Neural progenitor cell (in vitro differentiated cells): ENCODE data around the gene NDUFS1. TPM values are rescaled to one million over a fixed set of nuclear protein-coding genes. Genes with fewer than 3 reads are reported as not detected.
"Not testable (repeated sequence)": the region's sequence is repeated elsewhere in the genome, so short reads cannot be mapped to it uniquely, and the experiment has no call there.

Experiments used
- DNase-seq: peaks from one replicate; pipeline ENCODE4 v3.0.0-alpha.2; 2016; ENCODE audit warnings: low spot score
- H2AFZ ChIP-seq: fragments of 200-600 bp; sonication (generic); replicated peaks from 2 replicates; pipeline ENCODE4 v1.6.1; 2016; ENCODE audit warnings: antibody characterized with exemption
- H3F3A ChIP-seq: fragments of 200-600 bp; sonication (generic); 2 replicates; pipeline ENCODE4 v1.6.1; 2016; ENCODE audit warnings: antibody characterized with exemption, low read depth
- H3K27ac ChIP-seq: fragments of 200-600 bp; sonication (generic); 2 replicates; pipeline ENCODE4 v1.5.1; 2016; ENCODE audit warnings: mild to moderate bottlenecking
- H3K27me3 ChIP-seq: fragments of 200-600 bp; sonication (generic); 2 replicates; pipeline ENCODE4 v1.6.1; 2016; ENCODE audit warnings: mild to moderate bottlenecking, moderate library complexity
- H3K36me3 ChIP-seq: fragments of 200-600 bp; sonication (generic); 2 replicates; pipeline ENCODE4 v1.5.1; 2016
- H3K4me1 ChIP-seq: fragments of 200-600 bp; sonication (generic); 2 replicates; pipeline ENCODE4 v1.6.1; 2016; ENCODE audit warnings: mixed run types
- H3K4me2 ChIP-seq: fragments of 200-600 bp; sonication (generic); 2 replicates; pipeline ENCODE4 v1.6.1; 2016
- H3K4me3 ChIP-seq: fragments of 200-600 bp; sonication (generic); 2 replicates; pipeline ENCODE4 v1.5.1; 2016
- H3K79me2 ChIP-seq: fragments of 200-600 bp; sonication (generic); 2 replicates; pipeline ENCODE4 v1.6.1; 2016; ENCODE audit warnings: low read depth
- H3K9ac ChIP-seq: fragments of 200-600 bp; sonication (generic); 2 replicates; pipeline ENCODE4 v1.6.1; 2016
- H3K9me3 ChIP-seq: fragments of 200-600 bp; sonication (generic); 2 replicates; pipeline ENCODE4 v1.5.1; 2016; ENCODE audit warnings: low read depth
- H4K20me1 ChIP-seq: fragments of 200-600 bp; sonication (generic); 2 replicates; pipeline ENCODE4 v1.6.1; 2016; ENCODE audit warnings: low read depth
- H3K27ac Mint-ChIP-seq: 3 replicates; pipeline ENCODE4 v1.8.0; 2021; ENCODE audit warnings: mixed read lengths
- H3K27me3 Mint-ChIP-seq: 2 replicates; pipeline ENCODE4 v1.8.0; 2022; ENCODE audit warnings: low read depth, mild to moderate bottlenecking, inconsistent platforms, moderate library complexity, mixed read lengths; ENCODE audit not compliant: insufficient read depth
- H3K36me3 Mint-ChIP-seq: 3 replicates; pipeline ENCODE4 v1.8.0; 2021; ENCODE audit warnings: mixed read lengths
- H3K4me1 Mint-ChIP-seq: 3 replicates; pipeline ENCODE4 v1.8.0; 2021; ENCODE audit warnings: mixed read lengths
- H3K4me3 Mint-ChIP-seq: 3 replicates; pipeline ENCODE4 v1.8.0; 2021; ENCODE audit warnings: mild to moderate bottlenecking, moderate library complexity, mixed read lengths
- H3K9me3 Mint-ChIP-seq: 3 replicates; pipeline ENCODE4 v1.8.0; 2020; ENCODE audit warnings: mixed read lengths
- EZH2 ChIP-seq: fragments of 200-600 bp; sonication (generic); IDR thresholded peaks from 2 replicates; pipeline ENCODE4 v1.6.1; 2017; ENCODE audit warnings: antibody characterized with exemption, mild to moderate bottlenecking, moderate library complexity
- EZH2phosphoT487 ChIP-seq: fragments of 200-600 bp; sonication (generic); IDR thresholded peaks from 2 replicates; pipeline ENCODE4 v1.6.1; 2017; ENCODE audit warnings: antibody characterized with exemption
- total RNA-seq: library from RNA; depleted of rRNA; stranded (reverse); fragments of >200 nt; gene quantifications from 2 replicates; pipeline ENCODE4 v1.2.3, GENCODE V29; 2015; ENCODE audit warnings: low replicate concordance
- TF ChIP-seq, protein P1 (sequence below): fragments of 200-600 bp; sonication (generic); IDR thresholded peaks from 2 replicates; pipeline ENCODE4 v1.5.1; 2017; ENCODE audit warnings: antibody characterized with exemption, mild to moderate bottlenecking

The NDUFS1 gene
- total RNA-seq, 1 donor from 2014 or later = 115 TPM

DNA sequence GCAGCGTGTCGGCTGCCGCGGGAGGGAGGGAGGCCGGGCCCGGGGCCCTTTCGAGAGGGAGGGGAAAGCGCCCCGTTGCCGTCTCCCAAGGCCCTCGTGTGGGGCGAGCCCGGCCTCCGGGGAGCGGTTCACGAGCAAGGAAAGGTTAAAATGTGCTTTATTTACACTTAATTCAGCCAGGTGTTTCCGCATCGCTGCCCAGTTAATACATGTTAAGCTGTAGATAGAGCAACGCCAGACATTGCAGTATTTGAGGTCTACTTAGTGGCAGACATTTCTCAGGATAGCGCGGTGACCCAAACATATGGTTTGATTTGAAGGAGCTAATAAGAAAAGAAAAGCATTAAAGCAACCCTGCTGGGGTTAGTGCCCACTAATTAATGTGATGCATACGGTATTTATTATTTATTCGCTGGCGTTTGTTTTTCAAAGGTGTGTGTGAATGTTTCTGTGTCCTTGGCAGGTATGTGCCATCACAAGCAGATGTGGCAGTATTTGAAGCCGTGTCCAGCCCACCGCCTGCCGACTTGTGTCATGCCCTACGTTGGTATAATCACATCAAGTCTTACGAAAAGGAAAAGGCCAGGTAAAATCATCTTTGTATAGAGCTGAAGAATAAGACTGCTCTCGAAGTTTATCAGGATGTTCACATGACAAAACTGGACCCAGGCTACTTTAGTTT is 1.0 kb upstream of the NDUFS1 start:
- Histone ChIP-seq H3K27me3 (no peaks in the 10 kb centered on the region), H3K27ac (peak overlapping the region; percentile 84), H3F3A (peaks cover 51% of the 10 kb centered on the region), H3K36me3 (peaks cover 19% of the 10 kb centered on the region), H3K79me2 (peaks cover 87% of the 10 kb centered on the region), H3K4me2 (peak overlapping the region; percentile 99), H3K4me1 (peaks cover 14% of the 10 kb centered on the region), H3K9ac (peak overlapping the region; percentile 96), H4K20me1 (peaks cover 26% of the 10 kb centered on the region), H3K9me3 (no peaks in the 10 kb centered on the region), H2AFZ (peak overlapping the region; percentile 94), H3K4me3 (peak overlapping the region; percentile 74)
- H3K27me3 Mint-ChIP-seq = no peaks in the 10 kb centered on the region
- peaks cover 28% of the 10 kb centered on the region for H3K36me3 Mint-ChIP-seq
- H3K9me3 Mint-ChIP-seq = no peaks in the 10 kb centered on the region
- peaks cover 27% of the 10 kb centered on the region for H3K4me1 Mint-ChIP-seq
- no peak overlapping the region for H3K27ac Mint-ChIP-seq
- TF ChIP-seq EZH2phosphoT487 = no peak
- TF ChIP-seq, protein P1, sequence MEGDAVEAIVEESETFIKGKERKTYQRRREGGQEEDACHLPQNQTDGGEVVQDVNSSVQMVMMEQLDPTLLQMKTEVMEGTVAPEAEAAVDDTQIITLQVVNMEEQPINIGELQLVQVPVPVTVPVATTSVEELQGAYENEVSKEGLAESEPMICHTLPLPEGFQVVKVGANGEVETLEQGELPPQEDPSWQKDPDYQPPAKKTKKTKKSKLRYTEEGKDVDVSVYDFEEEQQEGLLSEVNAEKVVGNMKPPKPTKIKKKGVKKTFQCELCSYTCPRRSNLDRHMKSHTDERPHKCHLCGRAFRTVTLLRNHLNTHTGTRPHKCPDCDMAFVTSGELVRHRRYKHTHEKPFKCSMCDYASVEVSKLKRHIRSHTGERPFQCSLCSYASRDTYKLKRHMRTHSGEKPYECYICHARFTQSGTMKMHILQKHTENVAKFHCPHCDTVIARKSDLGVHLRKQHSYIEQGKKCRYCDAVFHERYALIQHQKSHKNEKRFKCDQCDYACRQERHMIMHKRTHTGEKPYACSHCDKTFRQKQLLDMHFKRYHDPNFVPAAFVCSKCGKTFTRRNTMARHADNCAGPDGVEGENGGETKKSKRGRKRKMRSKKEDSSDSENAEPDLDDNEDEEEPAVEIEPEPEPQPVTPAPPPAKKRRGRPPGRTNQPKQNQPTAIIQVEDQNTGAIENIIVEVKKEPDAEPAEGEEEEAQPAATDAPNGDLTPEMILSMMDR = no peak
- TF ChIP-seq EZH2 = no peak
- DNase-seq = no peak
- H3K4me3 Mint-ChIP-seq = peak overlapping the region; percentile 100

DNA sequence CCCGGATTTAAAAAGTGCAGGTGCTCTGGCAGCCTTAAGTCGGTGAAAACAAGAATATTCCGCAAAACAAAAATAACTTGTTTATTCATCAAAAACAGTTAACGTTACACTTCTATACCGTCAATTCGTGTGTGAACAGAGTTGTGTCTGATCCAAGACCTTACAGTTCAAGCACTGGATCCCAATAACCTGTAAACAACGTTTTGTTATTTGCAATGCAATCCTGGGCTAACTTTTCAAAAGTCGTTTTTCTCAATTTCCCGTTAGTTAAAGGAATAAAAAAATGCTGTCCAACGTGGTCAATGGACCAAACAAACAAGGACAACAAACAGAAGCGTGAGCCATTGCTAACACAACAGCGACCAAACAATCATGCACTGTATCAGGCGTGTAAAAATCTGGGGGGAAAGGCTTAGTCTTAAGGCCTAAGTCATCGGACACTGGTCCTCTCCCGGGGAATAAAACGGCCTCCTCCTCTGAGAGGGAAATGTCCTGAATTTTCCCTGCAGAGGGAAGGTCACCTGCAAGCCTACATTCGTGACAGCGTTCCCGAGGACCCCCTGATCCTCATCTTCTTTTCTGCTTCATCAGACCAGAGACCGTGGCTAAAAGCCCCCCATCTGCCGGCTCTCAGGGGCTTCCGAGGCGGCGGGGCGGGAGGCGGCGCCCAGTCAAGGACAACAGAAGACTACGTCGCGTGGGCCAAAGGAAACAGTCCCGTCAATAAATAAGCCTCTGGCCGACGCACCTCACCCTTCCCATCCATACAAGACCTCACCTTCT is 490 bp downstream of the NDUFS1 start:
- H3F3A ChIP-seq = peaks cover 46% of the 10 kb centered on the region
- H3K9me3 ChIP-seq = no peaks in the 10 kb centered on the region
- H3K4me2 ChIP-seq = peak overlapping the region; percentile 100
- Mint-ChIP-seq H3K4me3 (peak overlapping the region; percentile 100), H3K9me3 (no peaks in the 10 kb centered on the region), H3K27me3 (no peaks in the 10 kb centered on the region), H3K36me3 (peaks cover 25% of the 10 kb centered on the region), H3K4me1 (peaks cover 23% of the 10 kb centered on the region), H3K27ac (peak overlapping the region; percentile 96)
- peak; percentile 57 for DNase-seq
- H3K4me1 ChIP-seq = peaks cover 14% of the 10 kb centered on the region
- peak overlapping the region; percentile 78 for H3K27ac ChIP-seq
- peak overlapping the region; percentile 74 for H2AFZ ChIP-seq
- peak overlapping the region; percentile 86 for H3K9ac ChIP-seq
- peak overlapping the region; percentile 74 for H3K4me3 ChIP-seq
- TF ChIP-seq, protein P1 = no peak
- TF ChIP-seq EZH2 = no peak
- TF ChIP-seq EZH2phosphoT487 = no peak
- H4K20me1 ChIP-seq = peaks cover 28% of the 10 kb centered on the region
- peaks cover 17% of the 10 kb centered on the region for H3K36me3 ChIP-seq
- no peaks in the 10 kb centered on the region for H3K27me3 ChIP-seq
- H3K79me2 ChIP-seq = peaks cover 94% of the 10 kb centered on the region

DNA sequence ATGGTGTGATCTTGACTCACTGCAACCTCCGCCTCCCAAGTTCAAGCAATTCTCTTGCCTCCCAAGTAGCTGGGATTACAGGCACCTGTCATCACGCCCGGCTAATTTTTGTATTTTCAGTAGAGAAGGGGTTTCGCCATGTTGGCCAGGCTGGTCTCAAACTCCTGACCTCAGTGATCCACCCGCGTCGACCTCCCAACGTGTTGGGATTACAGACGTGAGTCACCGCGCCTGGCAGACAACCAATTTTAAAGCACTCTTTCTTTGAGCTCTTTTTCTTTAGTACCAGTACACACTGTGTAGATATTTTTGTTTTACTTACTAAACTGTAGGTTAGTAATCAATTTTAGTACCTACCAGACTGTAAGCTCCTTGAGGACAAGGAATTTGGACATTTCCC is 2.2 kb downstream of the NDUFS1 start:
- not testable (repeated sequence) for DNase-seq, H3K27ac ChIP-seq, H3K9me3 ChIP-seq, H3K9me3 Mint-ChIP-seq, H3K27me3 ChIP-seq, H3K27me3 Mint-ChIP-seq, H3K4me3 ChIP-seq, H2AFZ ChIP-seq, H3K9ac ChIP-seq, H3K27ac Mint-ChIP-seq
- H3K4me2 ChIP-seq = peak overlapping the region; percentile 100
- H4K20me1 ChIP-seq = peaks cover 24% of the 10 kb centered on the region
- H3K4me1 ChIP-seq = peaks cover 10% of the 10 kb centered on the region
- peaks cover 37% of the 10 kb centered on the region for H3F3A ChIP-seq
- peak overlapping the region; percentile 33 for H3K4me3 Mint-ChIP-seq
- H3K36me3 Mint-ChIP-seq = peaks cover 16% of the 10 kb centered on the region
- peaks cover 97% of the 10 kb centered on the region for H3K79me2 ChIP-seq
- H3K36me3 ChIP-seq = peaks cover 18% of the 10 kb centered on the region
- H3K4me1 Mint-ChIP-seq = peaks cover 23% of the 10 kb centered on the region

DNA sequence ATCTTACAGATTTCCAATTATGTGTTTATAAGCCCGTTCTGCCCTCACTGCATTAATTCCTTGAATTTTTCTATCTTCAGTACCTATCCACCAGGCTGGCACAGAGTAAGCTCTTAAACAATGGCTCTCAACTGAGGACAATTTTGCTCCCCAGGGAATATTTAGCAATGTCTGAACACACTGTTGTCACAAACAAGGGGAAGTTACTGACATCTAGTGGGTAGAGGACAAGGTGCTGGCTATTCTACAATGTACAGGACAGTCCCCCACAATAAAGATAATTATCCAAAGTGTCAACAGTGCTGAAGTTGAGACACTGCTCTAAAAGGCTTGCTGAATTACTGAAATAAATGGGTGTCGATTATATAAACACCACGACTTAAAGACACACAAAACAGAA is 5.0 kb downstream of the NDUFS1 start:
- Histone ChIP-seq H3K27me3 (no peaks in the 10 kb centered on the region), H2AFZ (no peak overlapping the region), H3K9ac (no peak overlapping the region), H3F3A (peaks cover 31% of the 10 kb centered on the region), H3K79me2 (peaks cover 96% of the 10 kb centered on the region), H3K4me2 (no peak overlapping the region), H3K9me3 (no peaks in the 10 kb centered on the region), H3K4me3 (no peak overlapping the region), H3K4me1 (peaks cover 7% of the 10 kb centered on the region), H3K36me3 (peaks cover 16% of the 10 kb centered on the region), H3K27ac (no peak overlapping the region), H4K20me1 (peaks cover 22% of the 10 kb centered on the region)
- no peak for TF ChIP-seq EZH2
- TF ChIP-seq EZH2phosphoT487 = no peak
- TF ChIP-seq, protein P1 = peak; percentile 39
- H3K36me3 Mint-ChIP-seq = peaks cover 15% of the 10 kb centered on the region
- no peak overlapping the region for H3K4me3 Mint-ChIP-seq
- no peaks in the 10 kb centered on the region for H3K27me3 Mint-ChIP-seq
- peaks cover 12% of the 10 kb centered on the region for H3K4me1 Mint-ChIP-seq
- peak; percentile 16 for DNase-seq
- H3K27ac Mint-ChIP-seq = no peak overlapping the region
- H3K9me3 Mint-ChIP-seq = no peaks in the 10 kb centered on the region
